Left lung (tissue), 10 donors: ENCODE measurements around the gene FHAD1. TPM values are rescaled to one million over a fixed set of nuclear protein-coding genes. Genes with fewer than 3 reads are reported as not detected.

Source experiments
- ATAC-seq: fragments of 200-7000 bp; cut with Tn5 transposase; one replicate; pipeline ENCODE4 v1.9.1; 2020; ENCODE audit warnings: moderate library complexity
- DNase-seq, 4 donors: peaks; one replicate each; pipeline ENCODE4 v3.0.0-alpha.2; 2013 to 2020
- H3K27ac ChIP-seq, 2 donors: fragments of 200-600 bp; sonication (generic) in 1 of 2; one replicate each; pipeline versions ENCODE4 v1.5.0 to v1.8.0; 2020 to 2021
- H3K27me3 ChIP-seq, 2 donors: fragments of 200-600 bp; sonication (generic) in 1 of 2; one replicate each; pipeline versions ENCODE4 v1.5.0 to v1.8.0; 2020 to 2021
- H3K36me3 ChIP-seq, 2 donors: fragments of 200-600 bp; sonication (generic) in 1 of 2; one replicate each; pipeline versions ENCODE4 v1.5.0 to v1.8.0; 2020 to 2021
- H3K4me1 ChIP-seq, 2 donors: fragments of 200-600 bp; one replicate each; pipeline ENCODE4 v1.8.0; 2021
- H3K4me3 ChIP-seq, 2 donors: fragments of 200-600 bp; sonication (generic) in 1 of 2; one replicate each; pipeline versions ENCODE4 v1.5.0 to v1.8.0; 2020 to 2021; ENCODE audit warnings: mild to moderate bottlenecking in 1 of 2
- H3K9me3 ChIP-seq, 2 donors: fragments of 200-600 bp; sonication (generic) in 1 of 2; one replicate each; pipeline versions ENCODE4 v1.5.0 to v1.8.0; 2020 to 2021
- CTCF ChIP-seq, 2 donors: fragments of 200-600 bp; sonication (generic) in 1 of 2; IDR thresholded peaks; one replicate each; pipeline versions ENCODE4 v1.5.0 to v1.8.0; 2021; ENCODE audit warnings: antibody characterized with exemption in 2 of 2
- intact Hi-C, 2 donors: fragments of 100-400 bp; cut with DNase I; formaldehyde crosslinking; loops; one replicate each; pipeline versions ENCODE4 v1.11.2 to v1.14.2; 2022
- polyA plus RNA-seq, 6 donors: library from polyadenylated mRNA; unstranded; fragments of 120-200 nt; gene quantifications; one replicate each; pipeline ENCODE4 v1.2.1, GENCODE V29; 2013; ENCODE audit not compliant: insufficient read length in 6 of 6
- total RNA-seq, 2 donors: library from RNA; stranded (reverse); fragmentation: NEBNext Ultra II Directional; extraction: Animal tissue kit (Norgen Biotek cat#: 25700); gene quantifications; one replicate each; pipeline ENCODE4 v1.2.1, GENCODE V29; 2021
- donor health status: DM: no; HTN: yes; CAD: no.
- donor health status: DM: no; HTN: no; CAD: no.

The FHAD1 gene
- total and polyA plus RNA-seq, 8 donors: 1.1 to 8.5 (median 3.9) TPM

- DNase-seq (peak in 1 of 4 donors; percentile 58), ATAC-seq (peak; percentile 63)
- Histone ChIP-seq H3K4me1 (peaks cover 0 to 7% of the 10 kb centered on the region in 2 donors), H3K9me3 (no peaks in the 10 kb centered on the region), H3K4me3 (no peak overlapping the region), H3K27ac (no peak overlapping the region), H3K36me3 (no peaks in the 10 kb centered on the region), H3K27me3 (no peaks in the 10 kb centered on the region)
- intact Hi-C loops: no loop called here
- no peak for TF ChIP-seq CTCF (IDR thresholded peaks at IDR 0.05)
Observed at GRCh38 chr1:15275921-15276683, 29.1 kb downstream of the FHAD1 start.

GRCh38 chr1:15276691-15277446 is 29.8 kb downstream of the FHAD1 start:
- TF ChIP-seq CTCF (IDR thresholded peaks at IDR 0.05): no peak
- no peak overlapping the region for H3K4me3 ChIP-seq
- DNase-seq: no peak
- peaks cover 0 to 6% of the 10 kb centered on the region in 2 donors for H3K4me1 ChIP-seq
- ATAC-seq: no peak
- H3K27ac ChIP-seq: no peak overlapping the region
- no peaks in the 10 kb centered on the region for H3K27me3 ChIP-seq
- intact Hi-C loops: no loop called here
- no peaks in the 10 kb centered on the region for H3K36me3 ChIP-seq
- no peaks in the 10 kb centered on the region for H3K9me3 ChIP-seq

GRCh38 chr1:15277447-15277838 is 30.4 kb downstream of the FHAD1 start:
- peaks cover 0 to under 1% of the 10 kb centered on the region in 2 donors for H3K4me1 ChIP-seq
- H3K36me3 ChIP-seq: no peaks in the 10 kb centered on the region
- no peak for TF ChIP-seq CTCF (IDR thresholded peaks at IDR 0.05)
- no peak overlapping the region for H3K4me3 ChIP-seq
- intact Hi-C loops: no loop called here
- no peaks in the 10 kb centered on the region for H3K27me3 ChIP-seq
- no peak for ATAC-seq
- no peak overlapping the region for H3K27ac ChIP-seq
- DNase-seq: no peak
- no peaks in the 10 kb centered on the region for H3K9me3 ChIP-seq

GRCh38 chr1:15277933-15278332 is 30.9 kb downstream of the FHAD1 start:
- H3K27me3 ChIP-seq: no peaks in the 10 kb centered on the region
- H3K4me1 ChIP-seq: no peaks in the 10 kb centered on the region
- no peak for TF ChIP-seq CTCF (IDR thresholded peaks at IDR 0.05)
- H3K36me3 ChIP-seq: no peaks in the 10 kb centered on the region
- H3K27ac ChIP-seq: no peak overlapping the region
- no peak overlapping the region for H3K4me3 ChIP-seq
- intact Hi-C loops: no loop called here
- H3K9me3 ChIP-seq: no peaks in the 10 kb centered on the region
- ATAC-seq: no peak
- DNase-seq: no peak

GRCh38 chr1:15279576-15280230 is 32.7 kb downstream of the FHAD1 start:
- no peak overlapping the region for H3K27ac ChIP-seq
- no peaks in the 10 kb centered on the region for H3K36me3 ChIP-seq
- no peak for TF ChIP-seq CTCF (IDR thresholded peaks at IDR 0.05)
- no peaks in the 10 kb centered on the region for H3K9me3 ChIP-seq
- intact Hi-C loops: no loop called here
- H3K27me3 ChIP-seq: no peaks in the 10 kb centered on the region
- DNase-seq (no peak), ATAC-seq (no peak)
- H3K4me1 ChIP-seq: peaks cover 2% of the 10 kb centered on the region in 2 donors
- H3K4me3 ChIP-seq: no peak overlapping the region
